ENCODE measurements around the gene TPST2. TPM values are rescaled to one million over a fixed set of nuclear protein-coding genes. Genes with fewer than 3 reads are reported as not detected.

The TPST2 gene
- total RNA-seq, 1 donor from 2014 or later, result 30.0 TPM

- DNase-seq, result no peak
- H3K27ac Mint-ChIP-seq, result no peak overlapping the region
- intact Hi-C loops (cut with micrococcal nuclease), result no loop called here
- peaks cover 2% of the 10 kb centered on the region for H3K36me3 Mint-ChIP-seq (ENCODE audit: low read depth)
- no peak overlapping the region for H3K4me3 Mint-ChIP-seq
- peaks cover 16% of the 10 kb centered on the region for H3K4me1 Mint-ChIP-seq
- peaks cover 9% of the 10 kb centered on the region for H3K27me3 Mint-ChIP-seq
- no peaks in the 10 kb centered on the region for H3K9me3 Mint-ChIP-seq
Measured at GRCh38 chr22:26602127-26602526, 12.2 kb upstream of the TPST2 start.

GRCh38 chr22:26601726-26602125, 11.8 kb upstream of the TPST2 start:
- no peaks in the 10 kb centered on the region for H3K9me3 Mint-ChIP-seq
- no peak for DNase-seq
- H3K27ac Mint-ChIP-seq, result no peak overlapping the region
- H3K36me3 Mint-ChIP-seq (ENCODE audit: low read depth), result peaks cover 2% of the 10 kb centered on the region
- no peak overlapping the region for H3K4me3 Mint-ChIP-seq
- peaks cover 18% of the 10 kb centered on the region for H3K4me1 Mint-ChIP-seq
- peaks cover 12% of the 10 kb centered on the region for H3K27me3 Mint-ChIP-seq
- intact Hi-C loops (cut with micrococcal nuclease), result no loop called here

- peaks cover 15% of the 10 kb centered on the region for H3K27me3 Mint-ChIP-seq
- no peak for DNase-seq
- no peak overlapping the region for H3K27ac Mint-ChIP-seq
- H3K4me3 Mint-ChIP-seq, result no peak overlapping the region
- intact Hi-C loops (cut with micrococcal nuclease), result no loop called here
- H3K9me3 Mint-ChIP-seq, result no peaks in the 10 kb centered on the region
- H3K36me3 Mint-ChIP-seq (ENCODE audit: low read depth), result peaks cover 2% of the 10 kb centered on the region
- peaks cover 14% of the 10 kb centered on the region for H3K4me1 Mint-ChIP-seq
Measured at GRCh38 chr22:26599505-26599904, 9.6 kb upstream of the TPST2 start.

- H3K27ac Mint-ChIP-seq, result no peak overlapping the region
- H3K36me3 Mint-ChIP-seq (ENCODE audit: low read depth), result peaks cover 2% of the 10 kb centered on the region
- no peak overlapping the region for H3K4me3 Mint-ChIP-seq
- intact Hi-C loops (cut with micrococcal nuclease), result no loop called here
- peaks cover 29% of the 10 kb centered on the region for H3K4me1 Mint-ChIP-seq
- no peaks in the 10 kb centered on the region for H3K9me3 Mint-ChIP-seq
- no peak for DNase-seq
- peaks cover 15% of the 10 kb centered on the region for H3K27me3 Mint-ChIP-seq
Measured at GRCh38 chr22:26597480-26597879, 7.5 kb upstream of the TPST2 start.

- intact Hi-C loops (cut with micrococcal nuclease), result no loop called here
- Mint-ChIP-seq H3K9me3 (no peaks in the 10 kb centered on the region), H3K36me3 (ENCODE audit: low read depth) (peaks cover 2% of the 10 kb centered on the region), H3K4me3 (no peak overlapping the region), H3K27ac (no peak overlapping the region), H3K4me1 (peaks cover 33% of the 10 kb centered on the region), H3K27me3 (peaks cover 15% of the 10 kb centered on the region)
- no peak for DNase-seq
Measured at GRCh38 chr22:26597026-26597425, 7.1 kb upstream of the TPST2 start.

GRCh38 chr22:26593763-26594162, 3.8 kb upstream of the TPST2 start:
- Mint-ChIP-seq H3K27ac (no peak overlapping the region), H3K36me3 (ENCODE audit: low read depth) (peaks cover 3% of the 10 kb centered on the region), H3K4me1 (peaks cover 46% of the 10 kb centered on the region), H3K9me3 (no peaks in the 10 kb centered on the region), H3K4me3 (no peak overlapping the region), H3K27me3 (peaks cover 10% of the 10 kb centered on the region)
- intact Hi-C loops (cut with micrococcal nuclease), result loop anchor here (5.0 kb wide), 1 partner anchor 51 kb away; no protein-coding TSS in a partner anchor
- DNase-seq, result no peak

- Mint-ChIP-seq H3K4me1 (peaks cover 50% of the 10 kb centered on the region), H3K27me3 (peaks cover 8% of the 10 kb centered on the region), H3K9me3 (no peaks in the 10 kb centered on the region), H3K27ac (peak overlapping the region; percentile 78), H3K4me3 (peak overlapping the region; percentile 69), H3K36me3 (ENCODE audit: low read depth) (peaks cover 9% of the 10 kb centered on the region)
- peak; percentile 90 for DNase-seq
- intact Hi-C loops (cut with micrococcal nuclease), result loop anchor here (5.0 kb wide), 1 partner anchor 50 kb away; no protein-coding TSS in a partner anchor
Measured at GRCh38 chr22:26592421-26592891, 2.5 kb upstream of the TPST2 start.

GRCh38 chr22:26589367-26589844, 526 bp downstream of the TPST2 start:
- intact Hi-C loops (cut with micrococcal nuclease), result no loop called here
- DNase-seq, result peak; percentile 82
- peaks cover 10% of the 10 kb centered on the region for H3K36me3 Mint-ChIP-seq (ENCODE audit: low read depth)
- peak overlapping the region; percentile 93 for H3K4me3 Mint-ChIP-seq
- H3K9me3 Mint-ChIP-seq, result no peaks in the 10 kb centered on the region
- peaks cover 71% of the 10 kb centered on the region for H3K4me1 Mint-ChIP-seq
- peak overlapping the region; percentile 86 for H3K27ac Mint-ChIP-seq
- H3K27me3 Mint-ChIP-seq, result no peaks in the 10 kb centered on the region

GRCh38 chr22:26588729-26589366, 1.1 kb downstream of the TPST2 start:
- DNase-seq, result no peak
- H3K9me3 Mint-ChIP-seq, result no peaks in the 10 kb centered on the region
- peak overlapping the region; percentile 93 for H3K4me3 Mint-ChIP-seq
- peaks cover 71% of the 10 kb centered on the region for H3K4me1 Mint-ChIP-seq
- no peaks in the 10 kb centered on the region for H3K27me3 Mint-ChIP-seq
- peak overlapping the region; percentile 86 for H3K27ac Mint-ChIP-seq
- H3K36me3 Mint-ChIP-seq (ENCODE audit: low read depth), result peaks cover 15% of the 10 kb centered on the region
- intact Hi-C loops (cut with micrococcal nuclease), result no loop called here

- Mint-ChIP-seq H3K27me3 (no peaks in the 10 kb centered on the region), H3K4me1 (peaks cover 66% of the 10 kb centered on the region), H3K4me3 (peak overlapping the region; percentile 93), H3K27ac (no peak overlapping the region), H3K9me3 (no peaks in the 10 kb centered on the region), H3K36me3 (ENCODE audit: low read depth) (peaks cover 15% of the 10 kb centered on the region)
- no peak for DNase-seq
- intact Hi-C loops (cut with micrococcal nuclease), result no loop called here
Measured at GRCh38 chr22:26587991-26588613, 1.8 kb downstream of the TPST2 start.

- H3K4me3 Mint-ChIP-seq, result peak overlapping the region; percentile 34
- peaks cover 55% of the 10 kb centered on the region for H3K4me1 Mint-ChIP-seq
- DNase-seq, result peak; percentile 69
- H3K27ac Mint-ChIP-seq, result peak overlapping the region; percentile 56
- peaks cover 20% of the 10 kb centered on the region for H3K36me3 Mint-ChIP-seq (ENCODE audit: low read depth)
- intact Hi-C loops (cut with micrococcal nuclease), result no loop called here
- H3K9me3 Mint-ChIP-seq, result no peaks in the 10 kb centered on the region
- H3K27me3 Mint-ChIP-seq, result no peaks in the 10 kb centered on the region
Measured at GRCh38 chr22:26586556-26587325, 3.2 kb downstream of the TPST2 start.

- intact Hi-C loops (cut with micrococcal nuclease), result no loop called here
- Mint-ChIP-seq H3K36me3 (ENCODE audit: low read depth) (peaks cover 26% of the 10 kb centered on the region), H3K4me1 (peaks cover 59% of the 10 kb centered on the region), H3K27ac (no peak overlapping the region), H3K4me3 (peak overlapping the region; percentile 11), H3K9me3 (no peaks in the 10 kb centered on the region), H3K27me3 (no peaks in the 10 kb centered on the region)
- DNase-seq, result no peak
Measured at GRCh38 chr22:26585104-26585790, 4.7 kb downstream of the TPST2 start.

- Mint-ChIP-seq H3K27me3 (no peaks in the 10 kb centered on the region), H3K9me3 (no peaks in the 10 kb centered on the region), H3K4me3 (no peak overlapping the region), H3K27ac (peak overlapping the region; percentile 63), H3K4me1 (peaks cover 66% of the 10 kb centered on the region), H3K36me3 (ENCODE audit: low read depth) (peaks cover 27% of the 10 kb centered on the region)
- intact Hi-C loops (cut with micrococcal nuclease), result no loop called here
- DNase-seq, result no peak
Measured at GRCh38 chr22:26584010-26584409, 5.9 kb downstream of the TPST2 start.

Data from activated CD4-positive, alpha-beta T cell treated with anti-CD3 and anti-CD28 coated beads, Interleukin-2, amount 10 ng/mL, durations not matched to agents 24 days and 14 days (primary cell).